Ovary (tissue), 3 donors: ENCODE results near the gene FBXL5.

Experiments
- POLR2A ChIP-seq: fragments of 450-650 bp; IDR thresholded peaks from one replicate; pipeline ENCODE4 v1.6.1; 2017; ENCODE audit warnings: antibody characterized with exemption, mild to moderate bottlenecking, moderate library complexity
- TF ChIP-seq, protein P1 (sequence below), 3 donors: fragments of 450-650 bp in 2 of 3; fragments of 200-600 bp in 1 of 3; IDR thresholded peaks; one replicate each; pipeline versions ENCODE4 v1.5.1 to v1.8.0; 2016 to 2022; ENCODE audit warnings: antibody characterized with exemption in 3 of 3, mild to moderate bottlenecking in 1 of 3
- donor health status: DM: no; HTN: no; CAD: no.

DNA sequence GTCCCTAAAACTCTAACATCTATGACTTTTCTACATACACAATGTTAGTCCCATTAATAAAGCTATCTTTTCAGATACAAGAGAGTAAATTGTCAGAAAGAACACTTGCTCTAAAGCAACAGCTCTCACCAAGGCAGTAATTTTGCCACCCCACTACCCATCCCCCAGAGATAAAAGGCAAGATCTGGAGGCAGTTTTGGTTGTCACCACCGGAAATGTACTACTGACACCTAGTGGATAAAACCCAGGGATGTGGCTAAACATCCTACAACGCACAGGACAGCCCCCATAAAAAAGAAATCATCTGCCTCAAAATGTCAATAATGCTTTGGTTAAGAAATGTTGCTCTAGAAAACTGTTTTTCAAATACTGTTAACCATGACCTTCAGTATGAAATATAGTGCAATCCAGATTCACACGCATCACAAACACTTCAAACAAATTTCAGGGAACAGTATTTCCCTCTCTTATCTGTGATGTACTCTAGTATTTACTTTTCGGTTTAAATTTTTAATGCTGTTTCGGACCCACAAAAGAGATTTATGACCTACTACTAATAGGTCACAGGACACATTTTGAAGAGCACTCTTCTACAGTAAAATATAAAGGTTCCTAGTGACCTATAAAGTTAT is 5.1 kb downstream of the FBXL5 start:
- TF ChIP-seq, protein P1, sequence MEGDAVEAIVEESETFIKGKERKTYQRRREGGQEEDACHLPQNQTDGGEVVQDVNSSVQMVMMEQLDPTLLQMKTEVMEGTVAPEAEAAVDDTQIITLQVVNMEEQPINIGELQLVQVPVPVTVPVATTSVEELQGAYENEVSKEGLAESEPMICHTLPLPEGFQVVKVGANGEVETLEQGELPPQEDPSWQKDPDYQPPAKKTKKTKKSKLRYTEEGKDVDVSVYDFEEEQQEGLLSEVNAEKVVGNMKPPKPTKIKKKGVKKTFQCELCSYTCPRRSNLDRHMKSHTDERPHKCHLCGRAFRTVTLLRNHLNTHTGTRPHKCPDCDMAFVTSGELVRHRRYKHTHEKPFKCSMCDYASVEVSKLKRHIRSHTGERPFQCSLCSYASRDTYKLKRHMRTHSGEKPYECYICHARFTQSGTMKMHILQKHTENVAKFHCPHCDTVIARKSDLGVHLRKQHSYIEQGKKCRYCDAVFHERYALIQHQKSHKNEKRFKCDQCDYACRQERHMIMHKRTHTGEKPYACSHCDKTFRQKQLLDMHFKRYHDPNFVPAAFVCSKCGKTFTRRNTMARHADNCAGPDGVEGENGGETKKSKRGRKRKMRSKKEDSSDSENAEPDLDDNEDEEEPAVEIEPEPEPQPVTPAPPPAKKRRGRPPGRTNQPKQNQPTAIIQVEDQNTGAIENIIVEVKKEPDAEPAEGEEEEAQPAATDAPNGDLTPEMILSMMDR (IDR thresholded peaks at IDR 0.05) = peak in 2 of 3 donors; percentile 31 to 47
- TF ChIP-seq POLR2A = no peak
